Stomach (tissue), 9 donors: ENCODE results near the gene ACVRL1. TPM values are rescaled to one million over a fixed set of nuclear protein-coding genes. Genes with fewer than 3 reads are reported as not detected.
"Not testable (repeated sequence)": the region's sequence is repeated elsewhere in the genome, so short reads cannot be mapped to it uniquely, and the experiment has no call there.

Source experiments
- DNase-seq, 2 donors: peaks; one replicate each; pipeline versions ENCODE4 v3.0.0 to v3.0.0-alpha.2; 2013 to 2019
- H3K27ac ChIP-seq, 5 donors: fragments of 200-600 bp in 4 of 5; sonication (generic) in 4 of 5; one replicate each; pipeline ENCODE4 v1.5.1; 2013 to 2019; ENCODE audit warnings: mild to moderate bottlenecking in 1 of 5, moderate library complexity in 1 of 5
- H3K27me3 ChIP-seq, 3 donors: fragments of 200-600 bp; sonication (generic); one replicate each; pipeline ENCODE4 v1.5.1; 2017 to 2019; ENCODE audit warnings: mixed run types in 1 of 3
- H3K36me3 ChIP-seq, 4 donors: fragments of 200-600 bp; sonication (generic); 1 replicate in 3 of 4; 2 replicates in 1 of 4; pipeline ENCODE4 v1.5.1; 2016 to 2019
- H3K4me1 ChIP-seq, 4 donors: fragments of 200-600 bp; sonication (generic); one replicate each; pipeline ENCODE4 v1.5.1; 2016 to 2019
- H3K4me3 ChIP-seq, 4 donors: fragments of 200-600 bp; sonication (generic) in 3 of 4; one replicate each; pipeline ENCODE4 v1.5.1; 2016 to 2019; ENCODE audit warnings: mild to moderate bottlenecking in 1 of 4
- H3K9me3 ChIP-seq, 4 donors: fragments of 200-600 bp; sonication (generic); one replicate each; pipeline ENCODE4 v1.5.1; 2016 to 2019
- CTCF ChIP-seq, 7 experiments: fragments of 450-650 bp in 4 of 7; fragments of 200-600 bp in 3 of 7; sonication (generic) in 3 of 7; IDR thresholded peaks; one replicate each; pipeline ENCODE4 v1.5.1; 2016 to 2019; ENCODE audit warnings: antibody characterized with exemption in 7 of 7, control low read depth in 2 of 7, mild to moderate bottlenecking in 1 of 7
- EP300 ChIP-seq: sonication (generic); formaldehyde crosslinking; IDR thresholded peaks from one replicate; pipeline ENCODE4 v1.6.1; 2017; ENCODE audit warnings: antibody characterized with exemption
- POLR2A ChIP-seq, 4 donors: fragments of 450-650 bp; IDR thresholded peaks; one replicate each; pipeline ENCODE4 v1.6.1; 2016; ENCODE audit warnings: antibody characterized with exemption in 4 of 4, control low read depth in 2 of 4, mild to moderate bottlenecking in 1 of 4, moderate library complexity in 1 of 4
- POLR2AphosphoS5 ChIP-seq, 3 donors: sonication (generic); formaldehyde crosslinking; IDR thresholded peaks; one replicate each; pipeline ENCODE4 v1.6.1; 2016; ENCODE audit warnings: antibody characterized with exemption in 3 of 3
- WGBS, 5 donors: extraction: QIAGEN DNeasy Blood & Tissue Kit in 3 of 5; methylation state at CpG; one replicate each; pipeline versions ENCODE4 v1.1.5 to v1.1.7; 2013 to 2018; 5-methylcytosine and 5-hydroxymethylcytosine counted together
- intact Hi-C: fragments of 100-400 bp; cut with DNase I; formaldehyde crosslinking; loops from one replicate; pipeline ENCODE4 v1.15.1; 2023; ENCODE audit warnings: low total_unique reads
- polyA plus RNA-seq, 3 donors: library from polyadenylated mRNA; stranded (reverse); fragments of 200-250 nt; gene quantifications; one replicate each; pipeline ENCODE4 v1.2.3, GENCODE V29; 2013
- total RNA-seq, 5 donors: library from RNA; depleted of rRNA; stranded (reverse); fragments of >200 nt; gene quantifications; one replicate each; pipeline versions ENCODE4 v1.1.0 to v1.2.3, GENCODE V29; 2014 to 2016
- donor health status: healthy with polysubstance abuse.
- donor health status: Bipolar disorder and iron deficiency.
- donor health status: healthy.

Gene ACVRL1
- total and polyA plus RNA-seq, 8 donors, result 11.0 to 117 (median 45.4) TPM

GRCh38 chr12:51883998-51884675 lies 23.2 kb upstream of the ACVRL1 start:
- intact Hi-C loops, result no loop called here
- H3K27me3 ChIP-seq, result peaks cover 0 to 20% (median 4%) of the 10 kb centered on the region in 3 donors
- no peak for DNase-seq
- no peaks in the 10 kb centered on the region for H3K36me3 ChIP-seq
- 84 to 89% (median 85%) methylated on average over 4 of the region's 4 CpGs for WGBS, 5 donors
- H3K27ac ChIP-seq, result no peak overlapping the region
- no peak overlapping the region for H3K4me3 ChIP-seq
- no peaks in the 10 kb centered on the region for H3K9me3 ChIP-seq
- peaks cover 0 to 26% (median 14%) of the 10 kb centered on the region in 4 donors for H3K4me1 ChIP-seq
- TF ChIP-seq EP300, result no peak
- TF ChIP-seq POLR2A (IDR thresholded peaks at IDR 0.05), result no peak
- no peak for TF ChIP-seq POLR2AphosphoS5 (IDR thresholded peaks at IDR 0.05)
- TF ChIP-seq CTCF (IDR thresholded peaks at IDR 0.05), result no peak

GRCh38 chr12:51884676-51885229 lies 22.6 kb upstream of the ACVRL1 start:
- no peak overlapping the region for H3K4me3 ChIP-seq
- H3K4me1 ChIP-seq, result peaks cover 0 to 26% (median 14%) of the 10 kb centered on the region in 4 donors
- no peaks in the 10 kb centered on the region for H3K36me3 ChIP-seq
- 78 to 89% (median 86%) methylated on average over 11 of the region's 11 CpGs for WGBS, 5 donors
- H3K27me3 ChIP-seq, result peaks cover 0 to 25% (median 4%) of the 10 kb centered on the region in 3 donors
- DNase-seq, result no peak
- TF ChIP-seq POLR2AphosphoS5 (IDR thresholded peaks at IDR 0.05) (no peak), EP300 (no peak), POLR2A (IDR thresholded peaks at IDR 0.05) (no peak), CTCF (IDR thresholded peaks at IDR 0.05) (no peak)
- peak overlapping the region in 1 of 5 donors; percentile 74 for H3K27ac ChIP-seq
- intact Hi-C loops, result no loop called here
- H3K9me3 ChIP-seq, result no peaks in the 10 kb centered on the region

GRCh38 chr12:51885294-51886020 lies 21.8 kb upstream of the ACVRL1 start:
- Histone ChIP-seq H3K4me1 (peaks cover 0 to 26% (median 14%) of the 10 kb centered on the region in 4 donors), H3K27me3 (peaks cover 0 to 29% (median 4%) of the 10 kb centered on the region in 3 donors), H3K27ac (peak overlapping the region in 4 of 5 donors; percentile 51 to 74 (median 58))
- intact Hi-C loops, H3K4me3 ChIP-seq, H3K36me3 ChIP-seq, H3K9me3 ChIP-seq, DNase-seq: not testable (repeated sequence)
- 66 to 79% (median 79%) methylated on average over 10 of the region's 10 CpGs for WGBS, 5 donors

GRCh38 chr12:51886021-51886710 lies 21.1 kb upstream of the ACVRL1 start:
- WGBS, 5 donors, result 54 to 68% (median 63%) methylated on average over 10 of the region's 10 CpGs
- peak in 1 of 2 donors; percentile 90 for DNase-seq
- TF ChIP-seq EP300 (no peak), POLR2AphosphoS5 (IDR thresholded peaks at IDR 0.05) (peak; percentile 79 to 91 (median 81))
- H3K27ac ChIP-seq, result peak overlapping the region in 4 of 5 donors; percentile 24 to 74 (median 67)
- intact Hi-C loops, result no loop called here
- no peak overlapping the region for H3K4me3 ChIP-seq
- H3K36me3 ChIP-seq, result no peaks in the 10 kb centered on the region
- H3K9me3 ChIP-seq, result no peaks in the 10 kb centered on the region
- peaks cover 0 to 29% (median 14%) of the 10 kb centered on the region in 4 donors for H3K4me1 ChIP-seq
- peaks cover 0 to 36% (median 4%) of the 10 kb centered on the region in 3 donors for H3K27me3 ChIP-seq
